ENCODE data around the gene ZNF837.

Gene ZNF837

GRCh38 chr19:58361900-58362271 lies 18.9 kb downstream of the ZNF837 start:
- Histone ChIP-seq H3K4me3 (ENCODE audit: low read depth, low read length) (peak overlapping the region; percentile 98), H3K4me1 (ENCODE audit: control insufficient read depth, insufficient read depth, low read length) (no peaks in the 10 kb centered on the region), H3K9ac (ENCODE audit: low read depth, low read length) (peak overlapping the region; percentile 91), H3K36me3 (ENCODE audit: control insufficient read depth, insufficient read depth, low read length) (no peaks in the 10 kb centered on the region), H3K27me3 (ENCODE audit: control insufficient read depth, insufficient read depth, low read length) (no peaks in the 10 kb centered on the region), H3K9me3 (ENCODE audit: control insufficient read depth, insufficient read depth, low read length) (no peaks in the 10 kb centered on the region)

- Histone ChIP-seq H3K36me3 (ENCODE audit: control insufficient read depth, insufficient read depth, low read length) (peaks cover 3% of the 10 kb centered on the region), H3K9me3 (ENCODE audit: control insufficient read depth, insufficient read depth, low read length) (no peaks in the 10 kb centered on the region), H3K27me3 (ENCODE audit: control insufficient read depth, insufficient read depth, low read length) (no peaks in the 10 kb centered on the region), H3K4me3 (ENCODE audit: low read depth, low read length) (no peak overlapping the region), H3K4me1 (ENCODE audit: control insufficient read depth, insufficient read depth, low read length) (no peaks in the 10 kb centered on the region), H3K9ac (ENCODE audit: low read depth, low read length) (peak overlapping the region; percentile 57)
These were observed 23.2 kb downstream of the ZNF837 start for GRCh38 chr19:58357481-58358145.

- no peak overlapping the region for H3K4me3 ChIP-seq (ENCODE audit: low read depth, low read length)
- H3K27me3 ChIP-seq (ENCODE audit: control insufficient read depth, insufficient read depth, low read length) = no peaks in the 10 kb centered on the region
- H3K9ac ChIP-seq (ENCODE audit: low read depth, low read length) = peak overlapping the region; percentile 57
- no peaks in the 10 kb centered on the region for H3K4me1 ChIP-seq (ENCODE audit: control insufficient read depth, insufficient read depth, low read length)
- peaks cover 3% of the 10 kb centered on the region for H3K36me3 ChIP-seq (ENCODE audit: control insufficient read depth, insufficient read depth, low read length)
- H3K9me3 ChIP-seq (ENCODE audit: control insufficient read depth, insufficient read depth, low read length) = no peaks in the 10 kb centered on the region
These were observed 23.9 kb downstream of the ZNF837 start for GRCh38 chr19:58356766-58357480.

- no peak overlapping the region for H3K9ac ChIP-seq (ENCODE audit: low read depth, low read length)
These were observed 24.7 kb downstream of the ZNF837 start for GRCh38 chr19:58355908-58356765.

GRCh38 chr19:58355215-58355796 lies 25.5 kb downstream of the ZNF837 start:
- no peaks in the 10 kb centered on the region for H3K27me3 ChIP-seq (ENCODE audit: control insufficient read depth, insufficient read depth, low read length)
- H3K4me1 ChIP-seq (ENCODE audit: control insufficient read depth, insufficient read depth, low read length) = no peaks in the 10 kb centered on the region
- no peak overlapping the region for H3K4me3 ChIP-seq (ENCODE audit: low read depth, low read length)
- H3K9ac ChIP-seq (ENCODE audit: low read depth, low read length) = no peak overlapping the region
- peaks cover 3% of the 10 kb centered on the region for H3K36me3 ChIP-seq (ENCODE audit: control insufficient read depth, insufficient read depth, low read length)
- H3K9me3 ChIP-seq (ENCODE audit: control insufficient read depth, insufficient read depth, low read length) = no peaks in the 10 kb centered on the region

More at GRCh38 chr19:58355908-58356765, 24.7 kb downstream of the ZNF837 start:
- H3K36me3 ChIP-seq (ENCODE audit: control insufficient read depth, insufficient read depth, low read length) = peaks cover 3% of the 10 kb centered on the region
- no peak overlapping the region for H3K4me3 ChIP-seq (ENCODE audit: low read depth, low read length)
- H3K27me3 ChIP-seq (ENCODE audit: control insufficient read depth, insufficient read depth, low read length) = no peaks in the 10 kb centered on the region
- no peaks in the 10 kb centered on the region for H3K4me1 ChIP-seq (ENCODE audit: control insufficient read depth, insufficient read depth, low read length)
- H3K9me3 ChIP-seq (ENCODE audit: control insufficient read depth, insufficient read depth, low read length) = no peaks in the 10 kb centered on the region

- no peaks in the 10 kb centered on the region for H3K27me3 ChIP-seq (ENCODE audit: control insufficient read depth, insufficient read depth, low read length)
- peaks cover 3% of the 10 kb centered on the region for H3K36me3 ChIP-seq (ENCODE audit: control insufficient read depth, insufficient read depth, low read length)
- no peak overlapping the region for H3K4me3 ChIP-seq (ENCODE audit: low read depth, low read length)
- H3K9ac ChIP-seq (ENCODE audit: low read depth, low read length) = no peak overlapping the region
- no peaks in the 10 kb centered on the region for H3K9me3 ChIP-seq (ENCODE audit: control insufficient read depth, insufficient read depth, low read length)
- H3K4me1 ChIP-seq (ENCODE audit: control insufficient read depth, insufficient read depth, low read length) = no peaks in the 10 kb centered on the region
These were observed 26.3 kb downstream of the ZNF837 start for GRCh38 chr19:58354478-58355030.

- H3K9ac ChIP-seq (ENCODE audit: low read depth, low read length) = no peak overlapping the region
- peaks cover 3% of the 10 kb centered on the region for H3K36me3 ChIP-seq (ENCODE audit: control insufficient read depth, insufficient read depth, low read length)
- no peak overlapping the region for H3K4me3 ChIP-seq (ENCODE audit: low read depth, low read length)
- no peaks in the 10 kb centered on the region for H3K27me3 ChIP-seq (ENCODE audit: control insufficient read depth, insufficient read depth, low read length)
- H3K4me1 ChIP-seq (ENCODE audit: control insufficient read depth, insufficient read depth, low read length) = no peaks in the 10 kb centered on the region
- H3K9me3 ChIP-seq (ENCODE audit: control insufficient read depth, insufficient read depth, low read length) = no peaks in the 10 kb centered on the region
These were observed 26.9 kb downstream of the ZNF837 start for GRCh38 chr19:58353717-58354477.

- H3K27me3 ChIP-seq (ENCODE audit: control insufficient read depth, insufficient read depth, low read length) = no peaks in the 10 kb centered on the region
- no peaks in the 10 kb centered on the region for H3K4me1 ChIP-seq (ENCODE audit: control insufficient read depth, insufficient read depth, low read length)
- no peak within 1 kb of the TSS for H3K9ac ChIP-seq (ENCODE audit: low read depth, low read length)
- H3K9me3 ChIP-seq (ENCODE audit: control insufficient read depth, insufficient read depth, low read length) = no peaks in the 10 kb centered on the region
- no peak within 1 kb of the TSS for H3K4me3 ChIP-seq (ENCODE audit: low read depth, low read length)
- H3K36me3 ChIP-seq (ENCODE audit: control insufficient read depth, insufficient read depth, low read length) = peaks cover 3% of the 10 kb centered on the region
These were observed 27.8 kb downstream of the ZNF837 start, which contains the start of gene A1BG for GRCh38 chr19:58352760-58353671. Gene A1BG (minus strand): TSS chr19:58353492. CDS start chr19:58353437, 55 bp downstream.

- no peak overlapping the region for H3K9ac ChIP-seq (ENCODE audit: low read depth, low read length)
- H3K36me3 ChIP-seq (ENCODE audit: control insufficient read depth, insufficient read depth, low read length) = peaks cover 3% of the 10 kb centered on the region
- no peaks in the 10 kb centered on the region for H3K4me1 ChIP-seq (ENCODE audit: control insufficient read depth, insufficient read depth, low read length)
- H3K4me3 ChIP-seq (ENCODE audit: low read depth, low read length) = no peak overlapping the region
- H3K27me3 ChIP-seq (ENCODE audit: control insufficient read depth, insufficient read depth, low read length) = no peaks in the 10 kb centered on the region
- H3K9me3 ChIP-seq (ENCODE audit: control insufficient read depth, insufficient read depth, low read length) = no peaks in the 10 kb centered on the region
These were observed 28.7 kb downstream of the ZNF837 start for GRCh38 chr19:58351990-58352755.

GRCh38 chr19:58351558-58351878 lies 29.3 kb downstream of the ZNF837 start:
- Histone ChIP-seq H3K9me3 (ENCODE audit: control insufficient read depth, insufficient read depth, low read length) (no peaks in the 10 kb centered on the region), H3K36me3 (ENCODE audit: control insufficient read depth, insufficient read depth, low read length) (peaks cover 3% of the 10 kb centered on the region), H3K4me1 (ENCODE audit: control insufficient read depth, insufficient read depth, low read length) (no peaks in the 10 kb centered on the region), H3K27me3 (ENCODE audit: control insufficient read depth, insufficient read depth, low read length) (peaks cover 6% of the 10 kb centered on the region), H3K9ac (ENCODE audit: low read depth, low read length) (no peak overlapping the region), H3K4me3 (ENCODE audit: low read depth, low read length) (no peak overlapping the region)

All from iPS-15b (cell line).